ENCODE data around the gene TMTC1. TPM values are rescaled to one million over a fixed set of nuclear protein-coding genes. Genes with fewer than 3 reads are reported as not detected.
A peak's percentile ranks its signal among the peaks of the same experiment; 100 is the strongest.
"Not testable (repeated sequence)": the region's sequence is repeated elsewhere in the genome, so short reads cannot be mapped to it uniquely, and the experiment has no call there.

The TMTC1 gene
- total and polyA plus RNA-seq, 8 donors: 1.2 to 5.1 (median 2.8) TPM

DNA sequence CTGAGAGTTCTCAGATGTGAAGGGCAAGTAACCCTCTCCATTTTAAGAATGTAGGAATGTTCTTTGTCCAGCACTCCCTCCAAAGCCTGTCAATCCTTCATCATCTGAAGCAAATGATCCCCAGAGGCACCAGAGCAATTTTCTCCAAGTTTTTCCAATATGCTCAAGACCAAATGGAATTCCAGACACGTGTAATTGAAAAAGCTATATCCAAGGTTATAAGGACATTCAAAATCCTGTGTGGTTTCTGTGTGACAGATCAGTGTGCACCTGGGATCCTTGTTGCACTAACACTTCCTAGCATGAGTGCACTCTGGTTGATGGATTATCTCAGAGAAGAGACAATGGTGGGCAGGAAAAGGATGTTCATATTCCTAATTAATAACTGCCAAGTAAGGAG, 220.7 kb downstream of the TMTC1 start:
- H3K36me3 ChIP-seq: no peaks in the 10 kb centered on the region
- intact Hi-C loops (cut with DNase I): no loop called here
- no peak overlapping the region for H3K4me3 ChIP-seq
- no peak overlapping the region for H3K27ac ChIP-seq
- WGBS, 2 donors: 36 to 61% methylated on average over 1 of the region's 1 CpG
- FAIRE-seq (no peak), ATAC-seq (no peak), DNase-seq (no peak)
- no peaks in the 10 kb centered on the region for H3K9me3 ChIP-seq
- TF ChIP-seq, protein P1, sequence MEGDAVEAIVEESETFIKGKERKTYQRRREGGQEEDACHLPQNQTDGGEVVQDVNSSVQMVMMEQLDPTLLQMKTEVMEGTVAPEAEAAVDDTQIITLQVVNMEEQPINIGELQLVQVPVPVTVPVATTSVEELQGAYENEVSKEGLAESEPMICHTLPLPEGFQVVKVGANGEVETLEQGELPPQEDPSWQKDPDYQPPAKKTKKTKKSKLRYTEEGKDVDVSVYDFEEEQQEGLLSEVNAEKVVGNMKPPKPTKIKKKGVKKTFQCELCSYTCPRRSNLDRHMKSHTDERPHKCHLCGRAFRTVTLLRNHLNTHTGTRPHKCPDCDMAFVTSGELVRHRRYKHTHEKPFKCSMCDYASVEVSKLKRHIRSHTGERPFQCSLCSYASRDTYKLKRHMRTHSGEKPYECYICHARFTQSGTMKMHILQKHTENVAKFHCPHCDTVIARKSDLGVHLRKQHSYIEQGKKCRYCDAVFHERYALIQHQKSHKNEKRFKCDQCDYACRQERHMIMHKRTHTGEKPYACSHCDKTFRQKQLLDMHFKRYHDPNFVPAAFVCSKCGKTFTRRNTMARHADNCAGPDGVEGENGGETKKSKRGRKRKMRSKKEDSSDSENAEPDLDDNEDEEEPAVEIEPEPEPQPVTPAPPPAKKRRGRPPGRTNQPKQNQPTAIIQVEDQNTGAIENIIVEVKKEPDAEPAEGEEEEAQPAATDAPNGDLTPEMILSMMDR (IDR thresholded peaks at IDR 0.05): no peak
- no peaks in the 10 kb centered on the region for H3K27me3 ChIP-seq
- H3K4me1 ChIP-seq: peaks cover 0 to 8% (median 0%) of the 10 kb centered on the region in 3 donors

DNA sequence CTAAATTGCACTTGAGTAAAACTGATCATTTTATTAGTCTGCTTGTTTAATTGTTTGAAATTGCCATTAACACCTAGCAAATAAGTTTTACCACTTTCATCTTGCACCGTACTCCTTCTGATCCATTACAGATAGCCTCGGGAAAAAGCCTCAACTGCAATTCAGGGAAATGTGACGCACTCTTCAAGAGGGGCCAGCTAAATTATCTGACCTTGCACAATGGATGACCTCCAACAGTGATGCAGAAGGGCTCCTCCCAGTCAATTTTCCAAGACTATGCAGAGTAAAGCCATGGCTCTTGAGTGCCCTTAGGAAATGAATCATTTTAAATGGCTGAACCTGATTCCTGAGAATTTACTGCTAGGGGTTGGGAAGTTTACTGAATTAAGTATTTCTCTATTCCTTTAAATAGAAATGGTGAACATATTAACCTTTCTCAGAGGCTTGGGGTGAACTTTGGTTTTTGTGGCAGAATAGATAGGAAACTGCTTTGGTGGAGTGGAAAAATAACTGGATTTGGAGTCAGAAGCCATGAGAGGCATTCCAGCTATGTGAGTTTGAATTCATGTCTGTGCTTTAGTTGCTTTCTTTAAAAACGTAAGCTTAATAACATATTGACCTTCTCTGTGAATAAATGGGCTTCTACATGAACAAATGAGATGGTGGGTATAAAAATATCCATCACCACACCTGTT, 221.5 kb downstream of the TMTC1 start:
- WGBS, 2 donors: 47 to 59% methylated on average over 4 of the region's 4 CpGs
- peaks cover 0 to 8% (median 0%) of the 10 kb centered on the region in 3 donors for H3K4me1 ChIP-seq
- DNase-seq (no peak), FAIRE-seq (no peak), ATAC-seq (peak in 3 of 4 donors; percentile 57 to 75 (median 62))
- no peaks in the 10 kb centered on the region for H3K27me3 ChIP-seq
- intact Hi-C loops (cut with DNase I): no loop called here
- no peaks in the 10 kb centered on the region for H3K9me3 ChIP-seq
- peak overlapping the region in 1 of 4 donors; percentile 23 for H3K27ac ChIP-seq
- no peaks in the 10 kb centered on the region for H3K36me3 ChIP-seq
- TF ChIP-seq, protein P1 (IDR thresholded peaks at IDR 0.05): no peak
- H3K4me3 ChIP-seq: no peak overlapping the region

DNA sequence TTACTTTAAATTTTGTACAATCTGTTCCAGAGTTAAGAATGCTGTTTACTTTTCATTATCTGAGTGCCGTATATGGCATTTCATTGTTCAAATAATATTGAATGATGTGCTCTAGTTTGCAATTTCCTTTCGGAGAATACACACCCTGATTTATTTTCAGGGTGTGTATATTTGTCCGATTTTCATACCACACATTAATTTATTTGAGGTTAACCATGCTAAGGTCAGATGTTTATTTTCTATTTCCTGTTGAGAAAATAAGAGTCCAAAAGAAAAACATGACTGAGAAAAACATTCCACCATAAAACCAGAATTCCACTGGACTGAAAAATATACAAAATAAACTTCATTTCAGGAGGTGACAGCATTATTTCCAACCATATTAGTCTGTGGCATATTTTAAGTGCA, 222.1 kb downstream of the TMTC1 start:
- TF ChIP-seq, protein P1 (IDR thresholded peaks at IDR 0.05): no peak
- peak overlapping the region in 1 of 4 donors; percentile 23 for H3K27ac ChIP-seq
- ATAC-seq (no peak), DNase-seq (no peak), FAIRE-seq (peak; percentile 87)
- peaks cover 0 to 8% (median 0%) of the 10 kb centered on the region in 3 donors for H3K4me1 ChIP-seq
- 9 to 10% methylated on average over 3 of the region's 3 CpGs for WGBS, 2 donors
- H3K36me3 ChIP-seq: no peaks in the 10 kb centered on the region
- no peaks in the 10 kb centered on the region for H3K9me3 ChIP-seq
- no peak overlapping the region for H3K4me3 ChIP-seq
- intact Hi-C loops (cut with DNase I): no loop called here
- H3K27me3 ChIP-seq: no peaks in the 10 kb centered on the region

DNA sequence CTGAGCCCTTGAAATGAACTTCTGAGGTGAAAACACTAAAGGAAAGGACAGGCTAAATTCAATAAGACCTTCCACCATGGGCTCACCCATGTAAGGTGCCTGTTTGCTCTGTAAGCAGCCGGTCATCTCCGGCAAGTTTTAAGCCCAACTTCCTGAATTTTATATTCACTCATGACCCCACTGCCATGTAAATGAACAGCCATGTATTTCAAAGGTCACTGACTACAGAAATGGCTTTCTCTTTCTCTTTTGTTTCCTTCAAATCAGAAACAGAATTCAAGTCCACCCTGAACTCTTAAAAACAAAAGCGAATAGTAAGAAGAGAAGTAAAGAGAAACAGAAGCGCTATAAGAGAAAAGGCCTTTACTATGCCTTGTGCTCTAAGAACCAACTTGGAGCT, 224.5 kb downstream of the TMTC1 start:
- Histone ChIP-seq H3K9me3 (no peaks in the 10 kb centered on the region), H3K36me3 (no peaks in the 10 kb centered on the region), H3K4me3 (no peak overlapping the region), H3K4me1 (peaks cover 0 to 8% (median 0%) of the 10 kb centered on the region in 3 donors), H3K27me3 (no peaks in the 10 kb centered on the region), H3K27ac (no peak overlapping the region)
- intact Hi-C loops (cut with DNase I): no loop called here
- FAIRE-seq (no peak), ATAC-seq (no peak), DNase-seq (no peak)
- WGBS, 2 donors: 68% methylated on average over 4 of the region's 4 CpGs
- TF ChIP-seq, protein P1 (IDR thresholded peaks at IDR 0.05): no peak

DNA sequence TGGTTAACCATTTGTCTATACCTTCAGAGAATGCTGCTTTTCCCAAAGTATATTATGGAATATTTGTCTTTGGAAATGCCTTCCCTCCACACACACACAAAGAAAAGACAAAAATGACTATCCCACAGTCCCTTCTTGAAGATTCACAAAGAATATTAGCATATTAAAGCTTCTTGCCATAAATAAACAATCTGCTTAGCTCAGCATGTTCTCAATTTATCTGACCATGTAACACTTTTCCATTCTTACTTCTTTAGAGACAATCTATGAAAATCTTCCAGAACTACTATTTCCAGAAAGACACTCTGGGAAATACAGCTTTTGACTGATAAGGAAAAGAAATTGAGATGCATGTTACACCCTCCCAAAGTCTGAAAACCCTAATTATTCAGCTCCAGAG, 227.4 kb downstream of the TMTC1 start:
- Histone ChIP-seq H3K9me3 (no peaks in the 10 kb centered on the region), H3K27me3 (no peaks in the 10 kb centered on the region), H3K27ac (no peak overlapping the region), H3K4me3 (no peak overlapping the region), H3K4me1 (peaks cover 0 to 3% (median 2%) of the 10 kb centered on the region in 3 donors), H3K36me3 (no peaks in the 10 kb centered on the region)
- TF ChIP-seq, protein P1 (IDR thresholded peaks at IDR 0.05): no peak
- DNase-seq: no peak
- ATAC-seq: no peak
- intact Hi-C loops (cut with DNase I): no loop called here
- FAIRE-seq: no peak

DNA sequence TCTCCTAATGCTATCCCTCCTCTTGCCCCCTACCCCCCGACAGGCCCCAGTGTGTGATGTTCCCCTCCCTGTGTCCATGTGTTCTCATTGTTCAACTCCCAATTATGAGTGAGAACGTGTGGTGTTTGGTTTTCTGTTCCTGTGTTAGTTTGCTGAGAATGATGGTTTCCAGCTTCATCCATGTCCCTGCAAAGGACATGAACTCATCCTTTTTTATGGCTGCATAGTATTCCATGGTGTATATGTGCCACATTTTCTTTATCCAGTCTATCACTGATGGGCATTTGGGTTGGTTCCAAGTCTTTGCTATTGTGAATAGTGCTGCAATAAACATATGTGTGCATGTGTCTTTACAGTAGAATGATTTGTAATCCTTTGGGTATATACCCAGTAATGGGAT, 228.3 kb downstream of the TMTC1 start:
- FAIRE-seq: not testable (repeated sequence)

More for the DNA sequence above, 228.3 kb downstream of the TMTC1 start:
- intact Hi-C loops (cut with DNase I); H3K4me3 ChIP-seq; H3K4me1 ChIP-seq; H3K27me3 ChIP-seq; H3K36me3 ChIP-seq; DNase-seq; H3K9me3 ChIP-seq; ATAC-seq; H3K27ac ChIP-seq: not testable (repeated sequence)
- 65 to 73% methylated on average over 2 of the region's 2 CpGs for WGBS, 2 donors

Data from pancreas (tissue), 10 donors.